Left ventricle myocardium inferior (tissue), 1 donor: ENCODE data around the gene TUB. TPM values are rescaled to one million over a fixed set of nuclear protein-coding genes. Genes with fewer than 3 reads are reported as not detected.

Experiments used
- DNase-seq: peaks from one replicate; pipeline ENCODE4 v3.0.0-alpha.2; 2020
- H3K27ac ChIP-seq: fragments of 200-600 bp; replicated peaks from 2 replicates; pipeline ENCODE4 v1.8.0; 2021
- H3K27me3 ChIP-seq: fragments of 200-600 bp; 2 replicates; pipeline ENCODE4 v1.8.0; 2021; ENCODE audit warnings: low read depth
- H3K36me3 ChIP-seq: fragments of 200-600 bp; 2 replicates; pipeline ENCODE4 v1.8.0; 2021
- H3K4me1 ChIP-seq: fragments of 200-600 bp; 2 replicates; pipeline ENCODE4 v1.8.0; 2021
- H3K4me3 ChIP-seq: fragments of 200-600 bp; 2 replicates; pipeline ENCODE4 v1.8.0; 2021; ENCODE audit warnings: mild to moderate bottlenecking, moderate library complexity
- H3K9me3 ChIP-seq: fragments of 200-600 bp; replicated peaks from 2 replicates; pipeline ENCODE4 v1.8.0; 2021
- intact Hi-C: fragments of 100-400 bp; cut with micrococcal nuclease; formaldehyde crosslinking; loops from one replicate; pipeline ENCODE4 v1.11.0; 2022
- total RNA-seq: library from RNA; stranded (reverse); fragmentation: NEBNext Ultra II Directional; extraction: Animal tissue kit (Norgen Biotek cat#: 25700); gene quantifications from one replicate; pipeline ENCODE4 v1.2.1, GENCODE V29; 2021
- TF ChIP-seq, protein P1 (sequence below): fragments of 200-600 bp; IDR thresholded peaks from 2 replicates; pipeline ENCODE4 v1.8.0; 2021; ENCODE audit warnings: antibody characterized with exemption, mild to moderate bottlenecking, borderline replicate concordance
- donor health status: DM: no; HTN: yes; CAD: no; lungs with severe emphysema.

TUB gene
- total RNA-seq, 1 donor from 2014 or later: 22.8 TPM

GRCh38 chr11:8033305-8034105, 47.5 kb upstream of the TUB start:
- no peaks in the 10 kb centered on the region for H3K36me3 ChIP-seq
- TF ChIP-seq, protein P1, sequence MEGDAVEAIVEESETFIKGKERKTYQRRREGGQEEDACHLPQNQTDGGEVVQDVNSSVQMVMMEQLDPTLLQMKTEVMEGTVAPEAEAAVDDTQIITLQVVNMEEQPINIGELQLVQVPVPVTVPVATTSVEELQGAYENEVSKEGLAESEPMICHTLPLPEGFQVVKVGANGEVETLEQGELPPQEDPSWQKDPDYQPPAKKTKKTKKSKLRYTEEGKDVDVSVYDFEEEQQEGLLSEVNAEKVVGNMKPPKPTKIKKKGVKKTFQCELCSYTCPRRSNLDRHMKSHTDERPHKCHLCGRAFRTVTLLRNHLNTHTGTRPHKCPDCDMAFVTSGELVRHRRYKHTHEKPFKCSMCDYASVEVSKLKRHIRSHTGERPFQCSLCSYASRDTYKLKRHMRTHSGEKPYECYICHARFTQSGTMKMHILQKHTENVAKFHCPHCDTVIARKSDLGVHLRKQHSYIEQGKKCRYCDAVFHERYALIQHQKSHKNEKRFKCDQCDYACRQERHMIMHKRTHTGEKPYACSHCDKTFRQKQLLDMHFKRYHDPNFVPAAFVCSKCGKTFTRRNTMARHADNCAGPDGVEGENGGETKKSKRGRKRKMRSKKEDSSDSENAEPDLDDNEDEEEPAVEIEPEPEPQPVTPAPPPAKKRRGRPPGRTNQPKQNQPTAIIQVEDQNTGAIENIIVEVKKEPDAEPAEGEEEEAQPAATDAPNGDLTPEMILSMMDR: peak; percentile 93
- H3K9me3 ChIP-seq: no peaks in the 10 kb centered on the region
- peaks cover 60% of the 10 kb centered on the region for H3K4me1 ChIP-seq
- H3K27ac ChIP-seq: peak overlapping the region; percentile 43
- H3K4me3 ChIP-seq: no peak overlapping the region
- peak; percentile 78 for DNase-seq
- peaks cover 17% of the 10 kb centered on the region for H3K27me3 ChIP-seq
- intact Hi-C loops: loop anchor here (2.0 kb wide), 1 partner anchor 57 kb away; no protein-coding TSS in a partner anchor

- DNase-seq: no peak
- TF ChIP-seq, protein P1: no peak
- Histone ChIP-seq H3K27ac (peak overlapping the region; percentile 43), H3K27me3 (peaks cover 17% of the 10 kb centered on the region), H3K9me3 (no peaks in the 10 kb centered on the region), H3K4me1 (peaks cover 60% of the 10 kb centered on the region), H3K36me3 (no peaks in the 10 kb centered on the region), H3K4me3 (no peak overlapping the region)
- intact Hi-C loops: no loop called here
Observed at GRCh38 chr11:8034106-8034585, 46.9 kb upstream of the TUB start.

GRCh38 chr11:8034604-8035190, 46.3 kb upstream of the TUB start:
- DNase-seq: no peak
- H3K27ac ChIP-seq: peak overlapping the region; percentile 82

DNA sequence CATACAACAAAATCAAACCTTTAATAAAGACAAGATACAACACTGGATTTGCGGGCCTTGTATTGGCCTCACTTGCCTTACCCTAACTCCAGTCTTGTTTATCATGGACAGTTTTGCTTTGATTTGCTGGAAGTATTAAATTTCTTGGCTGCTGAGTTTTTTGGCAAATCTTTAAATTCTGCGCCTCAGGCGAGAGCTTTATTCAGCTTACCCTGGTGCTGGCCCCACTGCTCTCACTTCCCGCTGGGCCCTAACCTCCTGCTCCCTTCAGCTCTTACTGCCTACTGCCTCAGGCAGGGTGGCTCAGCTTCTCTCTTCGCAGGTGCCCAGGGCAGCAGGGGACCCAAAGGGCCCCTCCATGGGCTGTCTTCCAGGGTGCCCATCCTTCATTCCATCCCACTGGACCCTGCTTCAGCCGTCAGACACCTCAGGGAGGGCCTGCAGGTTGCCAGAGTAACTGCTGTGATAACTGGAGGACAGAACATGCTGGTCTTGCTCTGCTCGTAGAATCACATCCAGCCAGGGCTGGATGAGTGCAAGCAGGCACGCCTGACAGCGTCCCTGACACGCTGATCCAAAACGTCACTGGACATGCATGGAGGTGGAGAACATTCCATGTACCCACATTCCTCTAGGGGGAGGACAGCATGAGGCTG, 45.7 kb upstream of the TUB start:
- Histone ChIP-seq H3K36me3 (no peaks in the 10 kb centered on the region), H3K27ac (peak overlapping the region; percentile 82), H3K4me1 (peaks cover 50% of the 10 kb centered on the region), H3K27me3 (peaks cover 17% of the 10 kb centered on the region), H3K4me3 (no peak overlapping the region), H3K9me3 (no peaks in the 10 kb centered on the region)
- TF ChIP-seq, protein P1: no peak
- DNase-seq: peak; percentile 66
- intact Hi-C loops: no loop called here

More at GRCh38 chr11:8034604-8035190, 46.3 kb upstream of the TUB start:
- TF ChIP-seq, protein P1: no peak
- H3K9me3 ChIP-seq: no peaks in the 10 kb centered on the region
- peaks cover 56% of the 10 kb centered on the region for H3K4me1 ChIP-seq
- H3K36me3 ChIP-seq: no peaks in the 10 kb centered on the region
- peaks cover 17% of the 10 kb centered on the region for H3K27me3 ChIP-seq
- H3K4me3 ChIP-seq: no peak overlapping the region
- intact Hi-C loops: no loop called here

- peak overlapping the region; percentile 82 for H3K27ac ChIP-seq
- TF ChIP-seq, protein P1: no peak
- no peak overlapping the region for H3K4me3 ChIP-seq
- intact Hi-C loops: no loop called here
- H3K27me3 ChIP-seq: peaks cover 14% of the 10 kb centered on the region
- H3K4me1 ChIP-seq: peaks cover 41% of the 10 kb centered on the region
- H3K36me3 ChIP-seq: no peaks in the 10 kb centered on the region
- no peak for DNase-seq
- no peaks in the 10 kb centered on the region for H3K9me3 ChIP-seq
Observed at GRCh38 chr11:8036002-8036802, 44.8 kb upstream of the TUB start.
